H1 (cell line): ENCODE data around the gene ADAMTS14. TPM values are rescaled to one million over a fixed set of nuclear protein-coding genes. Genes with fewer than 3 reads are reported as not detected.

Experiments
- CTCF ChIA-PET: fragments of 300-600 bp; sonication (Branson Sonifier 250); formaldehyde crosslinking; loops from one replicate; lab custom pipeline; 2021; ENCODE audit not compliant: partially characterized antibody; lab: Charles Lee
- POLR2A ChIA-PET: fragments of 300-600 bp; sonication (Branson Sonifier 250); formaldehyde crosslinking; loops from one replicate; lab custom pipeline; 2021; ENCODE audit warnings: inconsistent platforms; ENCODE audit not compliant: partially characterized antibody; lab: Charles Lee
- DNase-seq, 2 experiments: peaks; one replicate each; pipeline versions ENCODE4 v3.0.0 to v3.0.0-alpha.2; 2010 to 2022; ENCODE audit warnings: low spot score in 2 of 2, low read depth in 1 of 2, mixed read lengths in 1 of 2
- FAIRE-seq: peaks from 2 replicates; lab custom pipeline; 2011; peaks lifted over from hg19 to GRCh38; lab: Jason Lieb, UNC
- H2AFZ ChIP-seq: 2 replicates; pipeline ENCODE4 v1.8.1; 2012; ENCODE audit warnings: low read length, inconsistent platforms
- H2AK5ac ChIP-seq: 2 replicates; pipeline ENCODE4 v1.6.1; 2013; ENCODE audit warnings: low read depth, low read length
- H2BK120ac ChIP-seq: replicated peaks from 2 replicates; pipeline ENCODE3; 2013; ENCODE audit warnings: low read depth, low read length, inconsistent platforms
- H2BK12ac ChIP-seq: 2 replicates; pipeline ENCODE4 v1.6.1; 2013; ENCODE audit warnings: low read depth, low read length
- H2BK15ac ChIP-seq: 2 replicates; pipeline ENCODE4 v1.6.1; 2013; ENCODE audit warnings: low read length
- H2BK20ac ChIP-seq: 2 replicates; pipeline ENCODE4 v1.6.1; 2013; ENCODE audit warnings: low read length
- H2BK5ac ChIP-seq: 2 replicates; pipeline ENCODE4 v1.6.1; 2013; ENCODE audit warnings: low read depth, low read length
- H3K14ac ChIP-seq: 2 replicates; pipeline ENCODE4 v1.6.1; 2013; ENCODE audit warnings: inconsistent platforms; ENCODE audit not compliant: insufficient read length
- H3K18ac ChIP-seq: 2 replicates; pipeline ENCODE4 v1.6.1; 2013; ENCODE audit warnings: low read length; ENCODE audit errors: extremely low read depth
- H3K23ac ChIP-seq: 2 replicates; pipeline ENCODE4 v1.6.1; 2013; ENCODE audit warnings: inconsistent platforms; ENCODE audit not compliant: insufficient read length
- H3K23me2 ChIP-seq: 2 replicates; pipeline ENCODE4 v1.6.1; 2013; ENCODE audit warnings: low read depth, low read length
- H3K27ac ChIP-seq: 2 replicates; pipeline ENCODE4 v1.6.1; 2011; ENCODE audit warnings: low read depth, low read length, inconsistent platforms
- H3K27me3 ChIP-seq, 4 experiments: replicated peaks in 1 of 4; 1 replicate in 1 of 4; 2 replicates in 3 of 4; pipeline versions ENCODE4 v1.6.1 to v1.8.1; 2011 to 2013; ENCODE audit warnings: low read length in 3 of 4, mild to moderate bottlenecking in 3 of 4, inconsistent platforms in 2 of 4, mixed read lengths in 2 of 4, moderate library complexity in 1 of 4; ENCODE audit not compliant: control insufficient read depth in 3 of 4, insufficient read depth in 3 of 4; ENCODE audit errors: extremely low read depth in 1 of 4
- H3K36me3 ChIP-seq, 4 experiments: 2 replicates each; pipeline versions ENCODE4 v1.6.1 to v1.8.1; 2011 to 2013; ENCODE audit warnings: mild to moderate bottlenecking in 4 of 4, low read length in 3 of 4, moderate library complexity in 2 of 4, control low read depth in 1 of 4, inconsistent platforms in 1 of 4; ENCODE audit not compliant: insufficient read depth in 4 of 4, control insufficient read depth in 2 of 4
- H3K4ac ChIP-seq: replicated peaks from 2 replicates; pipeline ENCODE3; 2013; ENCODE audit warnings: low read length, low read depth, mixed read lengths, inconsistent platforms; ENCODE audit not compliant: insufficient read length
- H3K4me1 ChIP-seq, 4 experiments: replicated peaks in 1 of 4; 1 replicate in 1 of 4; 2 replicates in 3 of 4; pipeline versions ENCODE4 v1.6.1 to v1.8.1; 2011 to 2013; ENCODE audit warnings: low read length in 3 of 4, inconsistent platforms in 2 of 4, mixed read lengths in 1 of 4; ENCODE audit not compliant: insufficient read depth in 4 of 4, control insufficient read depth in 3 of 4
- H3K4me2 ChIP-seq, 2 experiments: 2 replicates each; pipeline versions ENCODE4 v1.6.1 to v1.8.1; 2011 to 2013; ENCODE audit warnings: low read depth in 2 of 2, low read length in 2 of 2, control low read depth in 1 of 2, inconsistent platforms in 1 of 2, mild to moderate bottlenecking in 1 of 2; ENCODE audit not compliant: insufficient read depth in 1 of 2
- H3K4me3 ChIP-seq, 4 experiments: fragments of 200-600, 300-600 bp in 1 of 4; sonication (generic), shearing (Covaris generic), sonication (Bioruptor Twin) in 1 of 4; 2 replicates each; pipeline versions ENCODE4 v1.5.1 to v1.8.1; 2011 to 2016; ENCODE audit warnings: low read length in 4 of 4, low read depth in 3 of 4, control low read depth in 2 of 4, inconsistent platforms in 2 of 4, mild to moderate bottlenecking in 2 of 4, mixed read lengths in 1 of 4, moderate library complexity in 1 of 4; ENCODE audit not compliant: insufficient read depth in 2 of 4; ENCODE audit errors: extremely low read depth in 1 of 4
- H3K56ac ChIP-seq: replicated peaks from 2 replicates; pipeline ENCODE3; 2013; ENCODE audit warnings: low read depth, mild to moderate bottlenecking, mixed read lengths, low read length, inconsistent platforms; ENCODE audit not compliant: insufficient read length
- H3K79me1 ChIP-seq: 2 replicates; pipeline ENCODE4 v1.6.1; 2013; ENCODE audit warnings: low read depth, low read length, control low read depth
- H3K79me2 ChIP-seq, 2 experiments: 2 replicates each; pipeline versions ENCODE4 v1.6.1 to v1.8.1; 2012 to 2013; ENCODE audit warnings: low read length in 2 of 2, mild to moderate bottlenecking in 2 of 2, inconsistent platforms in 1 of 2; ENCODE audit not compliant: insufficient read depth in 2 of 2, control insufficient read depth in 1 of 2
- H3K9ac ChIP-seq, 4 experiments: replicated peaks in 1 of 4; 1 replicate in 1 of 4; 2 replicates in 3 of 4; pipeline versions ENCODE4 v1.6.1 to v1.8.1; 2011 to 2013; ENCODE audit warnings: low read depth in 3 of 4, low read length in 3 of 4, control low read depth in 2 of 4, mild to moderate bottlenecking in 2 of 4, moderate library complexity in 2 of 4, inconsistent platforms in 1 of 4; ENCODE audit errors: extremely low read depth in 1 of 4
- H3K9me3 ChIP-seq, 2 experiments: 2 replicates each; pipeline versions ENCODE4 v1.6.1 to v1.8.1; 2012 to 2013; ENCODE audit warnings: mild to moderate bottlenecking in 2 of 2, moderate library complexity in 2 of 2, control low read depth in 1 of 2, inconsistent platforms in 1 of 2, low read depth in 1 of 2, low read length in 1 of 2, mixed read lengths in 1 of 2; ENCODE audit not compliant: insufficient read depth in 2 of 2
- H4K20me1 ChIP-seq, 2 experiments: replicated peaks in 1 of 2; 2 replicates each; pipeline versions ENCODE3 to v1.8.1; 2011 to 2013; ENCODE audit warnings: inconsistent platforms in 2 of 2, low read length in 2 of 2, mild to moderate bottlenecking in 1 of 2; ENCODE audit not compliant: insufficient read depth in 2 of 2, control insufficient read depth in 1 of 2
- H4K5ac ChIP-seq: 2 replicates; pipeline ENCODE4 v1.6.1; 2013; ENCODE audit warnings: low read length, low read depth, mixed read lengths, inconsistent platforms; ENCODE audit not compliant: insufficient read length
- H4K8ac ChIP-seq: 2 replicates; pipeline ENCODE4 v1.8.0; 2013; ENCODE audit warnings: mild to moderate bottlenecking, moderate library complexity, low read length, inconsistent platforms; ENCODE audit not compliant: insufficient read depth; ENCODE audit errors: extremely low read depth
- H4K91ac ChIP-seq: replicated peaks from 2 replicates; pipeline ENCODE3; 2013; ENCODE audit warnings: low read length, mixed read lengths, inconsistent platforms; ENCODE audit not compliant: insufficient read length
- ASH2L ChIP-seq: fragments of 200-600, 300-600 bp; sonication (generic); IDR thresholded peaks from one replicate; pipeline ENCODE4 v1.7.1; 2017; ENCODE audit warnings: low read length
- RAD21 ChIP-seq, 2 experiments: IDR thresholded peaks in 1 of 2; conservative IDR thresholded peaks in 1 of 2; 2 replicates each; pipeline ENCODE4 v1.6.1; 2011; ENCODE audit warnings: low read depth in 2 of 2, low read length in 2 of 2, improper control_type of control experiment in 1 of 2, inconsistent platforms in 1 of 2, mild to moderate bottlenecking in 1 of 2, moderate library complexity in 1 of 2
- WGBS, 2 experiments: shearing (Covaris generic) in 1 of 2; methylation state at CpG; one replicate each; pipeline versions ENCODE4 v1.1.6 to v1.1.7; 2013 to 2015; ENCODE audit warnings: low lambda C conversion rate in 2 of 2, mixed read lengths in 2 of 2, inconsistent platforms in 1 of 2, low coverage in 1 of 2, missing lambda C conversion rate in 1 of 2; ENCODE audit not compliant: insufficient replicate concordance in 2 of 2, insufficient coverage in 1 of 2, insufficient read length in 1 of 2; ENCODE audit errors: extremely low coverage in 1 of 2, missing lambda C conversion rate in 1 of 2; 5-methylcytosine and 5-hydroxymethylcytosine counted together
- polyA plus RNA-seq, 7 experiments: library from polyadenylated mRNA; depleted of rRNA in 3 of 7; stranded (reverse) in 5 of 7; unstranded in 2 of 7; fragments of >200 nt in 5 of 7; fragments of 200-250 nt in 2 of 7; gene quantifications; 1 replicate in 5 of 7; 2 replicates in 1 of 7; 4 replicates in 1 of 7; pipeline versions ENCODE4 v1.2.1 to v1.2.3, GENCODE V29; 2011 to 2013; ENCODE audit warnings: missing spikeins in 2 of 7, mixed read lengths in 2 of 7
- total RNA-seq: library from RNA; stranded (reverse); fragmentation: NEBNext Ultra II Directional; extraction: Animal tissue kit (Norgen Biotek cat#: 25700); gene quantifications from 2 replicates; pipeline ENCODE4 v1.2.1, GENCODE V29; 2021

ADAMTS14 gene
- total and polyA plus RNA-seq, 2 of the 8 experiments (the other 6 are each of a cell fraction or from before 2014, with no cell fraction given) = 2.0 to 2.3 TPM

DNA sequence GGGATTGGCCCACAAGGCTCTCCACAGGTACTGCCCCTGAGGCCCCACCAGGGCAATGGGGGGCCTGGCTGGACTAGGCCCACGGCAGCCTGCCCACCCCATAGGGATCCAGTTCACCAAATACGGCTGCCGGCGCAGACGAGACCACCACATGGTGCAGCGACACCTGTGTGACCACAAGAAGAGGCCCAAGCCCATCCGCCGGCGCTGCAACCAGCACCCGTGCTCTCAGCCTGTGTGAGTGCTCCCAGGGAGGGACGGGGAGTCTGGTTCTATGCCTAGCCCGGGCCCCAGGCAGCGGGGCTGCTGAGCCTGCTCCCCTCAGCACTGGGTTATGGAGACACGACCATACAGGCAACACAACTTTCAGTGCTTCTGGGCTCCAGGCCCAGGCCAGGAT is 79.7 kb downstream of the ADAMTS14 start:
- no peak for FAIRE-seq
- TF ChIP-seq ASH2L (no peak), RAD21 (IDR thresholded peaks at IDR 0.05 in 1 of 2, conservative IDR thresholded peaks at IDR 0.05 in 1 of 2; ENCODE audit: low read depth in 2 of 2, low read length in 2 of 2) (no peak)

More for the DNA sequence above, 79.7 kb downstream of the ADAMTS14 start:
- Histone ChIP-seq H3K79me2 (no peaks in the 10 kb centered on the region), H3K36me3 (no peaks in the 10 kb centered on the region), H3K56ac (no peak overlapping the region), H2AFZ (no peak overlapping the region), H3K9ac (no peak overlapping the region), H3K27me3 (no peaks in the 10 kb centered on the region), H3K4me3 (no peak overlapping the region), H2BK120ac (no peak overlapping the region), H4K8ac (no peak overlapping the region), H3K14ac (no peak overlapping the region), H2BK12ac (no peak overlapping the region), H4K5ac (no peak overlapping the region), H3K27ac (no peak overlapping the region), H2BK15ac (no peak overlapping the region), H3K79me1 (no peaks in the 10 kb centered on the region), H2BK20ac (no peak overlapping the region), H4K91ac (no peak overlapping the region), H3K9me3 (no peaks in the 10 kb centered on the region), H3K23ac (no peak overlapping the region), H2AK5ac (no peak overlapping the region), H3K4me1 (peaks cover 0 to 3% (median 0%) of the 10 kb centered on the region in 4 experiments; a peak in 3 of 7 replicates), H2BK5ac (no peak overlapping the region), H3K23me2 (no peaks in the 10 kb centered on the region), H3K18ac (no peak overlapping the region), H3K4ac (no peak overlapping the region), H3K4me2 (no peak overlapping the region), H4K20me1 (no peaks in the 10 kb centered on the region)
- CTCF ChIA-PET = interaction anchor here (1.2 to 3.7 kb wide), 5 partner anchors 9 to 133 kb away, joined by 4 to 11 read pairs (median 5); no protein-coding TSS in a partner anchor
- WGBS, 2 experiments = 91% methylated on average over 14 of the region's 14 CpGs; no CpG with 5 or more reads in 1 of the 2 experiments
- DNase-seq = no peak
- POLR2A ChIA-PET = no interaction called here
